GM10266 (cell line): ENCODE results near the gene FICD.

Experiments
- DNase-seq: peaks from one replicate; pipeline ENCODE4 v3.0.0; 2012; ENCODE audit errors: extremely low spot score
- CTCF ChIP-seq: IDR thresholded peaks from 2 replicates; pipeline ENCODE4 v1.5.1; 2012; ENCODE audit warnings: mild to moderate bottlenecking, low read depth; ENCODE audit not compliant: control insufficient read depth, insufficient read depth; ENCODE audit errors: missing control alignments

Gene FICD

GRCh38 chr12:108563136-108563803, 48.2 kb downstream of the FICD start:
- peak; percentile 80 for DNase-seq
- peak; percentile 97 for TF ChIP-seq CTCF

GRCh38 chr12:108563804-108564151, 48.7 kb downstream of the FICD start:
- TF ChIP-seq CTCF: no peak
- DNase-seq: no peak

- no peak for DNase-seq
- no peak for TF ChIP-seq CTCF
Measured at GRCh38 chr12:108564724-108565123, 49.6 kb downstream of the FICD start.

GRCh38 chr12:108565146-108565545, 50.1 kb downstream of the FICD start:
- no peak for DNase-seq
- TF ChIP-seq CTCF: no peak

- no peak for TF ChIP-seq CTCF
- no peak for DNase-seq
Measured at GRCh38 chr12:108565976-108566375, 50.9 kb downstream of the FICD start.

- TF ChIP-seq CTCF: no peak
- no peak for DNase-seq
Measured at GRCh38 chr12:108566452-108566851, 51.4 kb downstream of the FICD start.

GRCh38 chr12:108567406-108568337, 52.6 kb downstream of the FICD start:
- DNase-seq: no peak
- no peak for TF ChIP-seq CTCF
